DOHH2 (cell line): Measurements from ENCODE around the gene COG2.
"Not testable (repeated sequence)": the region's sequence is repeated elsewhere in the genome, so short reads cannot be mapped to it uniquely, and the experiment has no call there.

Experiments used
- CTCF ChIP-seq: fragments of 200-600 bp; sonication (generic); IDR thresholded peaks from one replicate; pipeline ENCODE4 v1.5.1; 2014; ENCODE audit warnings: antibody characterized with exemption, mild to moderate bottlenecking, low read depth, low read length; ENCODE audit not compliant: poor library complexity, severe bottlenecking
- EZH2phosphoT487 ChIP-seq: fragments of 200-600 bp; sonication (generic); IDR thresholded peaks from 2 replicates; pipeline ENCODE4 v1.6.1; 2017; ENCODE audit warnings: borderline replicate concordance, mild to moderate bottlenecking, antibody characterized with exemption, low read length, moderate library complexity, mixed read lengths

GRCh38 chr1:230656719-230657118 is 14.4 kb downstream of the COG2 start:
- TF ChIP-seq CTCF, EZH2phosphoT487: not testable (repeated sequence)
